ENCODE results near the gene RHBDL3. TPM values are rescaled to one million over a fixed set of nuclear protein-coding genes. Genes with fewer than 3 reads are reported as not detected.

The RHBDL3 gene
- total and polyA plus RNA-seq, 4 donors: 0.14 to 0.51 (median 0.25) TPM

- H3K27ac ChIP-seq (ENCODE audit: low read depth in 1 of 2, low read length in 1 of 2): peak overlapping the region in 1 of 2 donors; percentile 77
- TF ChIP-seq, protein P1, sequence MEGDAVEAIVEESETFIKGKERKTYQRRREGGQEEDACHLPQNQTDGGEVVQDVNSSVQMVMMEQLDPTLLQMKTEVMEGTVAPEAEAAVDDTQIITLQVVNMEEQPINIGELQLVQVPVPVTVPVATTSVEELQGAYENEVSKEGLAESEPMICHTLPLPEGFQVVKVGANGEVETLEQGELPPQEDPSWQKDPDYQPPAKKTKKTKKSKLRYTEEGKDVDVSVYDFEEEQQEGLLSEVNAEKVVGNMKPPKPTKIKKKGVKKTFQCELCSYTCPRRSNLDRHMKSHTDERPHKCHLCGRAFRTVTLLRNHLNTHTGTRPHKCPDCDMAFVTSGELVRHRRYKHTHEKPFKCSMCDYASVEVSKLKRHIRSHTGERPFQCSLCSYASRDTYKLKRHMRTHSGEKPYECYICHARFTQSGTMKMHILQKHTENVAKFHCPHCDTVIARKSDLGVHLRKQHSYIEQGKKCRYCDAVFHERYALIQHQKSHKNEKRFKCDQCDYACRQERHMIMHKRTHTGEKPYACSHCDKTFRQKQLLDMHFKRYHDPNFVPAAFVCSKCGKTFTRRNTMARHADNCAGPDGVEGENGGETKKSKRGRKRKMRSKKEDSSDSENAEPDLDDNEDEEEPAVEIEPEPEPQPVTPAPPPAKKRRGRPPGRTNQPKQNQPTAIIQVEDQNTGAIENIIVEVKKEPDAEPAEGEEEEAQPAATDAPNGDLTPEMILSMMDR (IDR thresholded peaks at IDR 0.05; ENCODE audit: control extremely low read depth, extremely low read depth): no peak
- H3K9me3 ChIP-seq (ENCODE audit: control insufficient read depth in 4 of 4, insufficient read depth in 3 of 4, low read length in 3 of 4): no peaks in the 10 kb centered on the region
- H3K4me1 ChIP-seq (ENCODE audit: control insufficient read depth in 5 of 5, insufficient read depth in 5 of 5, low read length in 5 of 5): peaks cover 0 to 13% (median 5%) of the 10 kb centered on the region in 5 donors
- no peak overlapping the region for H3K4me3 ChIP-seq
- DNase-seq (no peak), ATAC-seq (ENCODE audit: insufficient read depth, low FRiP score) (no peak)
- no peak overlapping the region for H3K9ac ChIP-seq (ENCODE audit: insufficient read depth in 1 of 2, low read length in 2 of 2)
- 63 to 78% methylated on average over 14 of the region's 14 CpGs for WGBS, 2 donors
- H3K27me3 ChIP-seq (ENCODE audit: control insufficient read depth in 3 of 3, insufficient read depth in 3 of 3, low read length in 2 of 3): no peaks in the 10 kb centered on the region
- peaks cover 0 to 2% (median 0%) of the 10 kb centered on the region in 4 donors for H3K36me3 ChIP-seq (ENCODE audit: control insufficient read depth in 4 of 4, insufficient read depth in 4 of 4, low read length in 4 of 4)
Measured at GRCh38 chr17:32342603-32343325, 77.1 kb downstream of the RHBDL3 start.

GRCh38 chr17:32345951-32346600 is 80.4 kb downstream of the RHBDL3 start:
- DNase-seq (no peak), ATAC-seq (ENCODE audit: insufficient read depth, low FRiP score) (no peak)
- Histone ChIP-seq H3K4me1 (ENCODE audit: control insufficient read depth in 5 of 5, insufficient read depth in 5 of 5, low read length in 5 of 5) (peaks cover 4 to 16% (median 4%) of the 10 kb centered on the region in 5 donors), H3K4me3 (no peak overlapping the region), H3K9ac (ENCODE audit: insufficient read depth in 1 of 2, low read length in 2 of 2) (no peak overlapping the region), H3K9me3 (ENCODE audit: control insufficient read depth in 4 of 4, insufficient read depth in 3 of 4, low read length in 3 of 4) (no peaks in the 10 kb centered on the region), H3K27me3 (ENCODE audit: control insufficient read depth in 3 of 3, insufficient read depth in 3 of 3, low read length in 2 of 3) (no peaks in the 10 kb centered on the region), H3K27ac (ENCODE audit: low read depth in 1 of 2, low read length in 1 of 2) (no peak overlapping the region), H3K36me3 (ENCODE audit: control insufficient read depth in 4 of 4, insufficient read depth in 4 of 4, low read length in 4 of 4) (peaks cover 0 to 9% (median 0%) of the 10 kb centered on the region in 4 donors)
- WGBS, 2 donors: 89 to 91% methylated on average over 11 of the region's 11 CpGs
- TF ChIP-seq, protein P1 (IDR thresholded peaks at IDR 0.05; ENCODE audit: control extremely low read depth, extremely low read depth): no peak

DNA sequence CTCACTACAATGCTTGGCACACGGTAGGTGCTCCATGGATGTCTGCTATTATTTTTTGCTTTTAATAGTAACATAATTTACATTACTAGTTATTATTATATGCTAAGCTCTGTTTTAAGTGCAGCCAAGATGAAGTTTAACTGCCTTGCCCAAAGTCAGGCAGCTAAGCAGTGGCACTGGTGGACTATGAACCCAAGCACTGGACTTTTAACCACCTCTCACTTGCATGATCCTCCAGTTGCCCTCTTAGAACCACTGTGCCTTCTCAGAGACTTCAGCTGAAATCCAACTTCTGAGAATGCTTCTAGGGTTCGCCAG is 82.8 kb downstream of the RHBDL3 start:
- TF ChIP-seq, protein P1 (IDR thresholded peaks at IDR 0.05; ENCODE audit: control extremely low read depth, extremely low read depth): no peak
- no peak for ATAC-seq (ENCODE audit: insufficient read depth, low FRiP score)
- 96 to 97% methylated on average over 2 of the region's 2 CpGs for WGBS, 2 donors
- no peak for DNase-seq
- Histone ChIP-seq H3K4me3 (no peak overlapping the region), H3K9ac (ENCODE audit: insufficient read depth in 1 of 2, low read length in 2 of 2) (no peak overlapping the region), H3K36me3 (ENCODE audit: control insufficient read depth in 4 of 4, insufficient read depth in 4 of 4, low read length in 4 of 4) (peaks cover 0 to 14% (median 2%) of the 10 kb centered on the region in 4 donors), H3K9me3 (ENCODE audit: control insufficient read depth in 4 of 4, insufficient read depth in 3 of 4, low read length in 3 of 4) (no peaks in the 10 kb centered on the region), H3K27me3 (ENCODE audit: control insufficient read depth in 3 of 3, insufficient read depth in 3 of 3, low read length in 2 of 3) (no peaks in the 10 kb centered on the region), H3K4me1 (ENCODE audit: control insufficient read depth in 5 of 5, insufficient read depth in 5 of 5, low read length in 5 of 5) (peaks cover 2 to 23% (median 6%) of the 10 kb centered on the region in 5 donors), H3K27ac (ENCODE audit: low read depth in 1 of 2, low read length in 1 of 2) (no peak overlapping the region)
